ENCODE measurements around the gene MAPKBP1. TPM values are rescaled to one million over a fixed set of nuclear protein-coding genes. Genes with fewer than 3 reads are reported as not detected.

Gene MAPKBP1
- total and polyA plus RNA-seq, 9 of the 15 experiments (the other 6 are each of a cell fraction or from before 2014, with no cell fraction given), result 0.15 to 9.5 (median 4.5) TPM

GRCh38 chr15:41850482-41851166, 76.3 kb downstream of the MAPKBP1 start:
- CTCF ChIA-PET (ENCODE audit: low intra/inter-chr PET ratio), result no interaction called here
- TF ChIP-seq MEIS2 (IDR thresholded peaks at IDR 0.05; ENCODE audit: partially characterized antibody), result no peak
- TF ChIP-seq MAZ (CRISPR knock-in tag; conservative IDR thresholded peaks at IDR 0.05 in 1 of 2, IDR thresholded peaks at IDR 0.05 in 1 of 2), result no peak
- TF ChIP-seq EHMT2 (IDR thresholded peaks at IDR 0.05), result no peak
- TF ChIP-seq TAL1 (IDR thresholded peaks at IDR 0.05), result no peak
- no peak for TF ChIP-seq TGIF2 (CRISPR knock-in tag; IDR thresholded peaks at IDR 0.05)
- no peak for TF ChIP-seq MNT (conservative IDR thresholded peaks at IDR 0.05)
- no peak for TF ChIP-seq ZC3H4 (CRISPR knock-in tag; IDR thresholded peaks at IDR 0.05; ENCODE audit: borderline replicate concordance)
- no peak for TF ChIP-seq ELK3 (CRISPR knock-in tag; IDR thresholded peaks at IDR 0.05)
- no peak for TF ChIP-seq POLR3G (IDR thresholded peaks at IDR 0.05; ENCODE audit: extremely low read depth, insufficient read length, insufficient replicate concordance)
- TF ChIP-seq SAFB2 (IDR thresholded peaks at IDR 0.05; ENCODE audit: borderline replicate concordance, low read depth, low read length, severe bottlenecking), result no peak
- TF ChIP-seq E2F6 (IDR thresholded peaks at IDR 0.05; ENCODE audit: borderline replicate concordance in 1 of 2, extremely low read depth in 1 of 2, insufficient read depth in 1 of 2, insufficient read length in 1 of 2, low read depth in 1 of 2, low read length in 1 of 2, poor library complexity in 1 of 2, severe bottlenecking in 1 of 2), result no peak
- TF ChIP-seq ZNF717 (CRISPR knock-in tag; IDR thresholded peaks at IDR 0.05), result no peak
- no peak for TF ChIP-seq MXD1 (CRISPR knock-in tag; IDR thresholded peaks at IDR 0.05; ENCODE audit: borderline replicate concordance, poor library complexity, severe bottlenecking)

More at GRCh38 chr15:41850482-41851166, 76.3 kb downstream of the MAPKBP1 start:
- ATAC-seq, result no peak
- no peak for FAIRE-seq
- 12% methylated on average over 15 of the region's 16 CpGs for WGBS (ENCODE audit: insufficient coverage, low coverage, missing lambda C conversion rate)
- no peak overlapping the region for H3K4me3 ChIP-seq
- POLR2A ChIA-PET, result interaction anchor here (1.1 to 2.0 kb wide), 3 partner anchors 12 to 73 kb away, joined by 3 to 9 read pairs (median 3); partner anchors contain the start of gene PLA2G4B
- no peaks in the 10 kb centered on the region for H3K79me2 ChIP-seq (ENCODE audit: control insufficient read depth, insufficient read depth, low read length)
- BruUV-seq (replicated peaks), result no TSS peak
- H3K9me3 ChIP-seq (replicated peaks; ENCODE audit: control insufficient read depth, insufficient read depth, low read depth, low read length), result no peaks in the 10 kb centered on the region
- peaks cover 9% of the 10 kb centered on the region for H4K20me1 ChIP-seq (replicated peaks; ENCODE audit: control insufficient read depth, insufficient read depth, low read length)
- H3K27ac ChIP-seq (ENCODE audit: extremely low read depth, low read depth, low read length), result no peak overlapping the region
- peaks cover 34 to 53% of the 10 kb centered on the region in 2 experiments; a peak in 4 of 5 replicates for H3K27me3 ChIP-seq (ENCODE audit: control insufficient read depth in 2 of 2, insufficient read depth in 2 of 2, low read length in 2 of 2)
- no peaks in the 10 kb centered on the region for H3K9me1 ChIP-seq (ENCODE audit: control insufficient read depth, insufficient read depth, low read length)
- no peak overlapping the region for H3K9ac ChIP-seq (ENCODE audit: insufficient read depth in 1 of 2, low read depth in 2 of 2, low read length in 2 of 2)
- H3K4me1 ChIP-seq (replicated peaks in 1 of 2; ENCODE audit: control insufficient read depth in 2 of 2, insufficient read depth in 2 of 2, low read length in 2 of 2), result peaks cover 0 to 29% of the 10 kb centered on the region in 2 experiments; a peak in 1 of 5 replicates
- peaks cover 5% of the 10 kb centered on the region; the same call in 1 of the 3 replicates for H3K36me3 ChIP-seq (ENCODE audit: control insufficient read depth, insufficient read depth, low read length)
- H2AFZ ChIP-seq (ENCODE audit: low read depth, low read length), result no peak overlapping the region
- intact Hi-C loops (cut with micrococcal nuclease) (no loop called here), in situ Hi-C loops (cut with MboI) (no loop called here)
- no peak for DNase-seq (ENCODE audit: extremely low read depth in 1 of 4, low spot score in 3 of 4)
- no peak overlapping the region for H3K4me2 ChIP-seq (ENCODE audit: insufficient read depth, low read length)

All from K562 (cell line).